Gastrocnemius medialis (tissue), 4 donors: Measurements from ENCODE around the gene RPS8. TPM values are rescaled to one million over a fixed set of nuclear protein-coding genes. Genes with fewer than 3 reads are reported as not detected.

ENCODE experiments used
- ATAC-seq, 2 donors: fragments of 150-250 bp; one replicate each; pipeline ENCODE4 v1.9.1; 2016
- DNase-seq, 2 donors: peaks; one replicate each; pipeline ENCODE4 v3.0.0-alpha.2; 2019
- H3K27ac ChIP-seq, 4 donors: fragments of 200-600 bp; sonication (generic); 1 replicate in 1 of 4; 2 replicates in 3 of 4; pipeline ENCODE4 v1.5.1; 2016 to 2018; ENCODE audit warnings: mild to moderate bottlenecking in 2 of 4, moderate library complexity in 1 of 4
- H3K27me3 ChIP-seq, 3 donors: fragments of 200-600 bp; sonication (generic) in 2 of 3; 1 replicate in 1 of 3; 2 replicates in 2 of 3; pipeline versions ENCODE4 v1.5.1 to v1.6.0; 2016 to 2019; ENCODE audit warnings: mild to moderate bottlenecking in 1 of 3, moderate library complexity in 1 of 3
- H3K36me3 ChIP-seq, 2 donors: fragments of 200-600 bp; sonication (generic) in 1 of 2; one replicate each; pipeline ENCODE4 v1.5.1; 2017 to 2018
- H3K4me1 ChIP-seq, 2 donors: fragments of 200-600 bp; sonication (generic) in 1 of 2; one replicate each; pipeline ENCODE4 v1.5.1; 2016 to 2017; ENCODE audit warnings: mild to moderate bottlenecking in 2 of 2
- H3K4me3 ChIP-seq, 4 donors: fragments of 200-600 bp; sonication (generic) in 3 of 4; 1 replicate in 1 of 4; 2 replicates in 3 of 4; pipeline ENCODE4 v1.5.1; 2016 to 2019; ENCODE audit warnings: mild to moderate bottlenecking in 2 of 4
- H3K9me3 ChIP-seq, 3 donors: fragments of 200-600 bp; sonication (generic) in 2 of 3; 1 replicate in 1 of 3; 2 replicates in 2 of 3; pipeline ENCODE4 v1.5.1; 2016 to 2019
- CTCF ChIP-seq, 5 experiments: fragments of 450-650 bp in 3 of 5; fragments of 200-600 bp in 2 of 5; sonication (generic) in 2 of 5; IDR thresholded peaks in 4 of 5; conservative IDR thresholded peaks in 1 of 5; 1 replicate in 4 of 5; 2 replicates in 1 of 5; pipeline ENCODE4 v1.5.1; 2016 to 2019; ENCODE audit warnings: antibody characterized with exemption in 5 of 5, mild to moderate bottlenecking in 3 of 5, moderate library complexity in 3 of 5
- POLR2A ChIP-seq, 2 donors: fragments of 450-650 bp; IDR thresholded peaks; one replicate each; pipeline ENCODE4 v1.6.1; 2017; ENCODE audit warnings: antibody characterized with exemption in 2 of 2, mild to moderate bottlenecking in 2 of 2, moderate library complexity in 2 of 2
- in situ Hi-C, 4 donors: fragments of 200-750 bp; cut with MboI; loops; one replicate each; pipeline versions ENCODE4 v1.15.0 to v1.8.0; 2017; ENCODE audit warnings: low sequenced_read_pairs in 4 of 4
- intact Hi-C: fragments of 100-400 bp; cut with DNase I; formaldehyde crosslinking; loops from one replicate; pipeline ENCODE4 v1.15.1; 2023; ENCODE audit warnings: low total_unique reads
- total RNA-seq, 4 donors: library from RNA; depleted of rRNA; stranded (reverse); fragments of >200 nt; gene quantifications; one replicate each; pipeline versions ENCODE4 v1.1.0 to v1.2.3, GENCODE V29; 2016

Gene RPS8
- 1,000 to 10,000 TPM; 1,137 to 2,085 (median 1,818) TPM for total RNA-seq

DNA sequence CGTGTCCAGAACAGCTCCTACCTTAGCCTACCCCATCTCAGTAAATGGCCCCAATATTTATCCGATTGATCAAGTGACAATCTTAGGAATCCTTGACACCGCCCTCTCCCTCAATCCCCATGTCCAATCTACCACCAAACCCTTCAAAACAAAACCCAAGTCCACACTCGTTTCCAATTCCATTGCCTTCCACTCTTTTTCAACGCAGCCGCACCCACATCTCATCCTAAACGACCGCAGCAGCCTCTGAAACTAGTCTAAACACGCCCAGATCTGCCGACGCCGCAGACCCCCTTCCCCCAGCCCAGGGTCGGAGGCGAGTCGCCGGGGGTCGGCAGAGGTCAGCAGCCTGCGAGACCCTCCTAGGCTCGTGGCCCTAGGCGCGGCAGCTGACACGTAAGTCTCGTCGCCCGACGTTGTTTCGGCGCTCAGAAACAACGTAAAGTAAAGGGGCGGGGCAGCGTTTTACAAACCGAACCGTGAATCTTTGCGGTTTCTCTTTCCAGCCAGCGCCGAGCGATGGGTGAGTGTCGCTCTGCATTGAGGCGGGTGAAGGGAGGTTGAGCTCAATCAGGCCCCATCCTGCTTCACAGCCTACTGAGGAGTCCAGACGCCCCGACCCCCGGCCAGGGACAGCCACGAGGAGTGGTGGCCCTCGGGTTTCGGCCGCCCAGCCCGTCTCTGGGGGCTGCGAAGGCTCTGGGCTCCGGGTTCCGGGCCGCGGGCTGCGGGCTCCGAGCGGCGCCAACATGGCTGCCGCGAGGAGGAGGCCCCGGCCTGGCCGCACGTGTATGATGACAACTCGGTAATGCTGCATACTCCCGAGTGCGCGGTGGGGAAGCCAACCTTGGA lies at the start of gene RPS8:
RPS8 (plus strand) TSS at position 463 of the 852 bp plus-strand sequence; CDS start at position 520, 57 bp downstream.
- no peaks in the 10 kb centered on the region for H3K9me3 ChIP-seq
- peak; percentile 91 to 93 for DNase-seq
- peak within 1 kb of the TSS; percentile 74 to 99 (median 85) for H3K4me3 ChIP-seq
- ATAC-seq = peak; percentile 94 to 96
- intact Hi-C loops (loop anchor here (2.0 to 5.0 kb wide), 4 partner anchors 37 to 823 kb away; partner anchors contain the start of genes KIF2C and RNU5D-1), in situ Hi-C loops (loop anchor here in 1 of 4 donors (25.0 kb wide), 2 partner anchors 212 to 737 kb away; partner anchors contain the start of genes CCDC163, EIF2B3, MMACHC and PRDX1)
- H3K36me3 ChIP-seq = peaks cover 0 to 40% of the 10 kb centered on the region in 2 donors
- TF ChIP-seq POLR2A (IDR thresholded peaks at IDR 0.05) (peak; percentile 95 to 97), CTCF (IDR thresholded peaks at IDR 0.05 in 4 of 5, conservative IDR thresholded peaks at IDR 0.05 in 1 of 5) (peak in 2 of 5 experiments; percentile 5 to 36)
- no peaks in the 10 kb centered on the region for H3K27me3 ChIP-seq
- peak within 1 kb of the TSS; percentile 91 to 100 (median 97) for H3K27ac ChIP-seq
- H3K4me1 ChIP-seq = peaks cover 9 to 12% of the 10 kb centered on the region in 2 donors

DNA sequence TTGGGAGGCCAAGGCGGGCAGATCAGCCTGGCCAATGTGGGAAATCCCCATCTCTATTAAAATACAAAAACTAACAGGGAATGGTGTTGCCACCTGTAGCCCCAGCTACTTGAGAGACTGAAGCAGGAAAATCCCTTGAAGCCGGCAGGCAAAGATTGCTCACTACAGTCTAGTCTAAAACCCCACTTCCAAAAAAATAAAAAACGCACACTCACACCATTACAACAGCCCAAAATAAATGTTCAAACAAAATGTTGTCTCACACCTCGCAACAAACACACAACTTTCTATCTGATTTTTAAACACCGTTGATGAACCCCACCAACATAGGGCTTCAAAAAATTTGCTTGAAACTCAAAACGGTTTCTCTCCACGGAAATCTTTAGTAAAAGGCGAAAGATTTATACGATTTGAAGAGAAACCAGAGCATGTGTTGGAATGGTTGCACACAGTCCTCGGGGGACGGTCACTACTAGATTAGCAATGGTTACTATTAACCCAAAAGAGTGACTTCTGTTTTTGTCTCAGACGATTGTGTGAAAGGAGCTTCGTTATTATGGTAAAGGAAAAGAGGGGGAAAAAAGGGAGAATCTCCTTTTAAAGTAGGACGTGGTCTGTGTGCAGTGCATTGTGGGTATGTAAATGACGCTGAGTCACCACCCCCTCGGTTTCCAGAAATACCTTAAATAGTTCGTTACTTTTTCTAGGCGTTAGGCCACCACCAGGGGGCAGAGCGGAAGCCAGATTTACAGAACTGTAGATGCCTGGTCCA lies 44.4 kb upstream of the RPS8 start, which contains the start of gene RNU5D-1:
RNU5D-1 (minus strand) TSS at position 430 of the 772 bp plus-strand sequence.
- Histone ChIP-seq H3K36me3 (no peaks in the 10 kb centered on the region), H3K9me3 (no peaks in the 10 kb centered on the region), H3K4me3 (peak within 1 kb of the TSS in 3 of 4 donors; percentile 3 to 34 (median 3)), H3K4me1 (peaks cover 9 to 12% of the 10 kb centered on the region in 2 donors), H3K27ac (peak within 1 kb of the TSS; percentile 70 to 87 (median 79)), H3K27me3 (no peaks in the 10 kb centered on the region)
- DNase-seq (peak; percentile 80 to 94), ATAC-seq (peak; percentile 81 to 87)
- in situ Hi-C loops (no loop called here), intact Hi-C loops (loop anchor here (1.0 to 10.0 kb wide), 7 partner anchors 44 to 954 kb away; partner anchors contain the start of genes ARMH1, GPBP1L1, RPS8 and TESK2)
- TF ChIP-seq CTCF (IDR thresholded peaks at IDR 0.05 in 4 of 5, conservative IDR thresholded peaks at IDR 0.05 in 1 of 5) (peak; percentile 77 to 89 (median 81)), POLR2A (IDR thresholded peaks at IDR 0.05) (peak; percentile 79 to 97)

DNA sequence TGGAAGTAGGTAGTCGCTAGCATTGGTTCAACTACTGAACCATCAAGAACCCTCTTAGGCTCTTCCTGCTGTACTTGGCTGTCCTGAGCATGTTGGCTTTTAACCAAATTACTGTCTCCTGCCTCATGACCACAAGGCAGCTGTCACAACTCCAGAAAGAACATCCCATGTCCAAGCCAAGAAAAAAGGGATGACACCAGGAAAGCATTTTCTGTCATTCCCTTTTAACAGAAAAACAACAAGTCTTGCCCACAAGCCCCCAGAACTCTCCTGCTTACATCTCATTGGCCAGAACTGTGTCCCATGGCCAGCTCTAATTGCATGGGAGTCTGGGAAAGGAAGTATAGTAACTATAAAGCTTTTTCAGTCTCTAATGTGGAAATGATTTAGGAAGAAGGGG lies 42.0 kb upstream of the RPS8 start:
- DNase-seq (peak; percentile 72 to 73), ATAC-seq (peak; percentile 56 to 80)
- intact Hi-C loops (loop anchor here (5.0 to 10.0 kb wide), 4 partner anchors 101 to 951 kb away; partner anchors contain the start of genes GPBP1L1, TESK2 and TMEM69), in situ Hi-C loops (no loop called here)
- Histone ChIP-seq H3K4me3 (no peak overlapping the region), H3K4me1 (peaks cover 9 to 12% of the 10 kb centered on the region in 2 donors), H3K36me3 (no peaks in the 10 kb centered on the region), H3K27me3 (no peaks in the 10 kb centered on the region), H3K9me3 (no peaks in the 10 kb centered on the region), H3K27ac (peak overlapping the region; percentile 73 to 87 (median 79))
- TF ChIP-seq POLR2A (IDR thresholded peaks at IDR 0.05) (no peak), CTCF (IDR thresholded peaks at IDR 0.05 in 4 of 5, conservative IDR thresholded peaks at IDR 0.05 in 1 of 5) (no peak)

- Histone ChIP-seq H3K27me3 (no peaks in the 10 kb centered on the region), H3K4me1 (peaks cover 9 to 12% of the 10 kb centered on the region in 2 donors), H3K9me3 (no peaks in the 10 kb centered on the region), H3K4me3 (no peak overlapping the region), H3K27ac (peak overlapping the region; percentile 73 to 87 (median 79)), H3K36me3 (no peaks in the 10 kb centered on the region)
- ATAC-seq (no peak), DNase-seq (no peak)
- in situ Hi-C loops = no loop called here
- TF ChIP-seq POLR2A (IDR thresholded peaks at IDR 0.05) = no peak
- no peak for TF ChIP-seq CTCF (IDR thresholded peaks at IDR 0.05 in 4 of 5, conservative IDR thresholded peaks at IDR 0.05 in 1 of 5)
- intact Hi-C loops = loop anchor here (5.0 to 10.0 kb wide), 4 partner anchors 101 to 951 kb away; partner anchors contain the start of genes GPBP1L1, TESK2 and TMEM69
Measured at GRCh38 chr1:44733784-44734183, 41.6 kb upstream of the RPS8 start.
